Activated CD4-positive, alpha-beta memory T cell treated with anti-CD3 and anti-CD28 coated beads, Interleukin-2, amount 10 ng/mL, durations not matched to agents 7 days and 5 days (primary cell): ENCODE results near the gene NPAS1. TPM values are rescaled to one million over a fixed set of nuclear protein-coding genes. Genes with fewer than 3 reads are reported as not detected.
A peak's percentile ranks its signal among the peaks of the same experiment; 100 is the strongest.
"Not testable (repeated sequence)": the region's sequence is repeated elsewhere in the genome, so short reads cannot be mapped to it uniquely, and the experiment has no call there.

ENCODE experiments used
- CTCF ChIA-PET: fragments of 350-600 bp; sonication (Branson Sonifier 250); formaldehyde crosslinking; loops from one replicate; lab custom pipeline; 2021; ENCODE audit warnings: antibody characterized with exemption, inconsistent platforms; lab: Charles Lee
- POLR2A ChIA-PET: fragments of 350-600 bp; sonication (Branson Sonifier 250); formaldehyde crosslinking; loops from one replicate; lab custom pipeline; 2021; ENCODE audit warnings: antibody characterized with exemption; lab: Charles Lee
- DNase-seq: peaks from one replicate; pipeline ENCODE4 v3.0.0-alpha.2; 2020
- H3K27ac Mint-ChIP-seq: one replicate; pipeline ENCODE4 v1.8.0; 2021; ENCODE audit warnings: mild to moderate bottlenecking, mixed read lengths
- H3K27me3 Mint-ChIP-seq: one replicate; pipeline ENCODE4 v1.8.0; 2021; ENCODE audit warnings: mixed read lengths
- H3K36me3 Mint-ChIP-seq: one replicate; pipeline ENCODE4 v1.8.0; 2021; ENCODE audit warnings: low read depth, mixed read lengths
- H3K4me1 Mint-ChIP-seq: one replicate; pipeline ENCODE4 v1.8.0; 2021; ENCODE audit warnings: mixed read lengths
- H3K4me3 Mint-ChIP-seq: one replicate; pipeline ENCODE4 v1.8.0; 2021; ENCODE audit warnings: mild to moderate bottlenecking, mixed read lengths
- H3K9me3 Mint-ChIP-seq: one replicate; pipeline ENCODE4 v1.8.0; 2021; ENCODE audit warnings: mixed read lengths
- total RNA-seq, 2 experiments: library from RNA; stranded (reverse); gene quantifications; one replicate each; pipeline ENCODE4 v1.2.3, GENCODE V29; 2021

Gene NPAS1
- total RNA-seq, 2 experiments from 2014 or later: 0.20 to 0.48 TPM

GRCh38 chr19:47068246-47068645 is 48.6 kb downstream of the NPAS1 start:
- Mint-ChIP-seq H3K4me3 (no peak overlapping the region), H3K27me3 (no peaks in the 10 kb centered on the region), H3K9me3 (no peaks in the 10 kb centered on the region), H3K27ac (no peak overlapping the region), H3K4me1 (peaks cover 1% of the 10 kb centered on the region), H3K36me3 (peaks cover 61% of the 10 kb centered on the region)
- CTCF ChIA-PET: no interaction called here
- no peak for DNase-seq
- POLR2A ChIA-PET: interaction anchor here (0.6 kb wide), 1 partner anchor 77 kb away, joined by 3 read pairs; no protein-coding TSS in a partner anchor

- H3K27ac Mint-ChIP-seq: no peak overlapping the region
- POLR2A ChIA-PET: no interaction called here
Observed at GRCh38 chr19:47068876-47069406, 49.3 kb downstream of the NPAS1 start.

GRCh38 chr19:47069795-47070194 is 50.2 kb downstream of the NPAS1 start:
- Mint-ChIP-seq H3K4me3 (no peak overlapping the region), H3K36me3 (peaks cover 56% of the 10 kb centered on the region), H3K27me3 (no peaks in the 10 kb centered on the region), H3K9me3 (no peaks in the 10 kb centered on the region), H3K4me1 (peaks cover 4% of the 10 kb centered on the region), H3K27ac (no peak overlapping the region)
- no peak for DNase-seq
- CTCF ChIA-PET: no interaction called here
- POLR2A ChIA-PET: interaction anchor here (1.1 kb wide), 1 partner anchor 44 kb away, joined by 5 read pairs; the partner anchor contains the start of gene ZC3H4

More at GRCh38 chr19:47068876-47069406, 49.3 kb downstream of the NPAS1 start:
- no peak overlapping the region for H3K4me3 Mint-ChIP-seq
- H3K36me3 Mint-ChIP-seq: peaks cover 60% of the 10 kb centered on the region
- peaks cover 1% of the 10 kb centered on the region for H3K4me1 Mint-ChIP-seq
- CTCF ChIA-PET: no interaction called here
- H3K27me3 Mint-ChIP-seq: no peaks in the 10 kb centered on the region
- no peak for DNase-seq
- no peaks in the 10 kb centered on the region for H3K9me3 Mint-ChIP-seq

GRCh38 chr19:47070756-47071155 is 51.1 kb downstream of the NPAS1 start:
- H3K27ac Mint-ChIP-seq: no peak overlapping the region
- H3K4me3 Mint-ChIP-seq: no peak overlapping the region
- DNase-seq: no peak
- no peaks in the 10 kb centered on the region for H3K27me3 Mint-ChIP-seq
- ChIA-PET CTCF (no interaction called here), POLR2A (interaction anchor here (1.1 kb wide), 1 partner anchor 43 kb away, joined by 5 read pairs; the partner anchor contains the start of gene ZC3H4)
- no peaks in the 10 kb centered on the region for H3K9me3 Mint-ChIP-seq
- peaks cover 58% of the 10 kb centered on the region for H3K36me3 Mint-ChIP-seq
- peaks cover 10% of the 10 kb centered on the region for H3K4me1 Mint-ChIP-seq

- H3K27me3 Mint-ChIP-seq: no peaks in the 10 kb centered on the region
- peaks cover 62% of the 10 kb centered on the region for H3K36me3 Mint-ChIP-seq
- POLR2A ChIA-PET: no interaction called here
Observed at GRCh38 chr19:47071731-47072130, 52.1 kb downstream of the NPAS1 start.

GRCh38 chr19:47072323-47072722 is 52.7 kb downstream of the NPAS1 start:
- CTCF ChIA-PET: no interaction called here
- POLR2A ChIA-PET: no interaction called here

More at GRCh38 chr19:47071731-47072130, 52.1 kb downstream of the NPAS1 start:
- no peak for DNase-seq
- CTCF ChIA-PET: no interaction called here
- Mint-ChIP-seq H3K4me1 (peaks cover 10% of the 10 kb centered on the region), H3K9me3 (no peaks in the 10 kb centered on the region), H3K27ac (no peak overlapping the region), H3K4me3 (no peak overlapping the region)

GRCh38 chr19:47073574-47073973 is 53.9 kb downstream of the NPAS1 start:
- no peak overlapping the region for H3K4me3 Mint-ChIP-seq
- ChIA-PET CTCF (interaction anchor here (0.7 to 1.3 kb wide), 2 partner anchors 11 to 61 kb away, joined by 3 to 4 read pairs; no protein-coding TSS in a partner anchor), POLR2A (no interaction called here)
- H3K4me1 Mint-ChIP-seq: peaks cover 10% of the 10 kb centered on the region
- no peaks in the 10 kb centered on the region for H3K27me3 Mint-ChIP-seq
- no peaks in the 10 kb centered on the region for H3K9me3 Mint-ChIP-seq
- peaks cover 69% of the 10 kb centered on the region for H3K36me3 Mint-ChIP-seq
- DNase-seq: no peak
- no peak overlapping the region for H3K27ac Mint-ChIP-seq

More at GRCh38 chr19:47072323-47072722, 52.7 kb downstream of the NPAS1 start:
- Mint-ChIP-seq H3K4me1 (peaks cover 10% of the 10 kb centered on the region), H3K4me3 (no peak overlapping the region), H3K27ac (no peak overlapping the region), H3K36me3 (peaks cover 66% of the 10 kb centered on the region), H3K27me3 (no peaks in the 10 kb centered on the region), H3K9me3 (no peaks in the 10 kb centered on the region)
- no peak for DNase-seq

- ChIA-PET CTCF (no interaction called here), POLR2A (interaction anchor here (1.6 kb wide), 1 partner anchor 20 kb away, joined by 6 read pairs; no protein-coding TSS in a partner anchor)
- Mint-ChIP-seq H3K36me3 (peaks cover 66% of the 10 kb centered on the region), H3K4me3 (no peak overlapping the region), H3K27ac (no peak overlapping the region), H3K4me1 (peaks cover 10% of the 10 kb centered on the region), H3K9me3 (no peaks in the 10 kb centered on the region), H3K27me3 (no peaks in the 10 kb centered on the region)
- DNase-seq: no peak
Observed at GRCh38 chr19:47074621-47075020, 55.0 kb downstream of the NPAS1 start.

- DNase-seq: no peak
- H3K9me3 Mint-ChIP-seq: no peaks in the 10 kb centered on the region
- H3K27me3 Mint-ChIP-seq: no peaks in the 10 kb centered on the region
- peaks cover 65% of the 10 kb centered on the region for H3K36me3 Mint-ChIP-seq
- H3K4me3 Mint-ChIP-seq: no peak overlapping the region
- peak overlapping the region; percentile 40 for H3K27ac Mint-ChIP-seq
- peaks cover 11% of the 10 kb centered on the region for H3K4me1 Mint-ChIP-seq
- ChIA-PET POLR2A (interaction anchor here (1.6 kb wide), 1 partner anchor 19 kb away, joined by 6 read pairs; no protein-coding TSS in a partner anchor), CTCF (no interaction called here)
Observed at GRCh38 chr19:47075179-47075810, 55.7 kb downstream of the NPAS1 start.

- H3K4me3 Mint-ChIP-seq: no peak overlapping the region
- POLR2A ChIA-PET: interaction anchor here (1.6 kb wide), 1 partner anchor 18 kb away, joined by 6 read pairs; no protein-coding TSS in a partner anchor
- peaks cover 11% of the 10 kb centered on the region for H3K4me1 Mint-ChIP-seq
- H3K36me3 Mint-ChIP-seq: peaks cover 63% of the 10 kb centered on the region
- H3K27ac Mint-ChIP-seq: no peak overlapping the region
- no peak for DNase-seq
- CTCF ChIA-PET: interaction anchor here (1.1 kb wide), 1 partner anchor 326 kb away, joined by 3 read pairs; no protein-coding TSS in a partner anchor
- no peaks in the 10 kb centered on the region for H3K27me3 Mint-ChIP-seq
- H3K9me3 Mint-ChIP-seq: no peaks in the 10 kb centered on the region
Observed at GRCh38 chr19:47075941-47076340, 56.3 kb downstream of the NPAS1 start.

GRCh38 chr19:47078351-47078750 is 58.7 kb downstream of the NPAS1 start:
- not testable (repeated sequence) for DNase-seq, H3K9me3 Mint-ChIP-seq, H3K27me3 Mint-ChIP-seq, H3K4me3 Mint-ChIP-seq, H3K27ac Mint-ChIP-seq
- ChIA-PET POLR2A (interaction anchor here (3.3 to 4.7 kb wide), 2 partner anchors 29 to 35 kb away, joined by 15 to 41 read pairs; partner anchors contain the start of gene ZC3H4), CTCF (interaction anchor here (0.6 to 3.9 kb wide), 8 partner anchors 10 to 65 kb away, joined by 3 to 41 read pairs (median 10); partner anchors contain the start of gene SAE1)
- H3K4me1 Mint-ChIP-seq: peaks cover 11% of the 10 kb centered on the region
- peaks cover 63% of the 10 kb centered on the region for H3K36me3 Mint-ChIP-seq

- peaks cover 2% of the 10 kb centered on the region for H3K4me1 Mint-ChIP-seq
- no peak for DNase-seq
- no peaks in the 10 kb centered on the region for H3K27me3 Mint-ChIP-seq
- H3K27ac Mint-ChIP-seq: no peak overlapping the region
- ChIA-PET CTCF (interaction anchor here (1.1 to 3.9 kb wide), 6 partner anchors 10 to 163 kb away, joined by 6 to 41 read pairs (median 10); partner anchors contain the start of gene SAE1), POLR2A (interaction anchor here (0.7 to 4.7 kb wide), 6 partner anchors 11 to 50 kb away, joined by 3 to 41 read pairs (median 8); partner anchors contain the start of gene ZC3H4)
- peaks cover 68% of the 10 kb centered on the region for H3K36me3 Mint-ChIP-seq
- no peak overlapping the region for H3K4me3 Mint-ChIP-seq
- H3K9me3 Mint-ChIP-seq: no peaks in the 10 kb centered on the region
Observed at GRCh38 chr19:47081095-47081494, 61.5 kb downstream of the NPAS1 start.

GRCh38 chr19:47082493-47082892 is 62.9 kb downstream of the NPAS1 start:
- ChIA-PET POLR2A (interaction anchor here (1.3 to 4.7 kb wide), 4 partner anchors 9 to 30 kb away, joined by 4 to 41 read pairs (median 8); partner anchors contain the start of gene ZC3H4), CTCF (interaction anchor here (0.6 kb wide), 1 partner anchor 41 kb away, joined by 3 read pairs; no protein-coding TSS in a partner anchor)
- Mint-ChIP-seq H3K4me3 (no peak overlapping the region), H3K9me3 (no peaks in the 10 kb centered on the region), H3K4me1 (peaks cover 6% of the 10 kb centered on the region), H3K27me3 (no peaks in the 10 kb centered on the region), H3K27ac (no peak overlapping the region), H3K36me3 (peaks cover 70% of the 10 kb centered on the region)
- DNase-seq: no peak
